NCI-H446 treated with DMSO at 0.1 percent for 48 hours (cell line): ENCODE data around the gene COMMD9.

Source experiments
- DNase-seq: peaks from one replicate; lab custom pipeline; 2025; lab: John Stamatoyannopoulos, UW

The COMMD9 gene

DNA sequence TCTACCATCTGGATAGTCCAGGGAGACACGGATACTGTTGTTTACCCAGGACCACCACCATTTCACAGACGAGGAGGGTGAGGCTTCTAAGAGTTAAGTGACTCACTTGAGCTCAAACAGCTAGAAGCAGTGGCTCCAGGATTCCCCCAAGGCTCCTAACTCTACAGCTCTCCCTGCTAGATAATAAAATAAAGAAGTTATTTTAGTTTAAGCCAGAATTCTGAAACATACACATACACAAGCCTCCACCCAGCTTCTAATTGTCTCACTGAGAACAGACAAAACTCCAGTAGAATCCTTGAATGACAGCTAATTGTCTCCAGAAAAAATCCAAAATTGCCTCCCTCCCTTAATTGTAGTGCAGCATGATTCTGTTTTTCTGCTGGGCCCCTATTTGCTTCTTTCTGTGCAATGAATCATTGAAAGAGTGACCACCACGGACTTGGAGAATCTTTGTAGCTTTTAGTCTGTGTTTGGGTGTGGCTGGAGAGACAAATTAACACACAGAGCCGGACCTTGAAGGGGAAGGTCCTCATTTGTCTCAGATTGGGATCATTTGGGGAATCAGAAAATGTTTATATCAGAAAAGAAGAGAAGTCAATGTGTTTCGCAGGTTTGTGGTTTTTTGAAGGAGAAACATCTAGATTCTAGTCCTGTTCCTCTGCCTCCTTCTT, 64.9 kb downstream of the COMMD9 start:
- no peak for DNase-seq

DNA sequence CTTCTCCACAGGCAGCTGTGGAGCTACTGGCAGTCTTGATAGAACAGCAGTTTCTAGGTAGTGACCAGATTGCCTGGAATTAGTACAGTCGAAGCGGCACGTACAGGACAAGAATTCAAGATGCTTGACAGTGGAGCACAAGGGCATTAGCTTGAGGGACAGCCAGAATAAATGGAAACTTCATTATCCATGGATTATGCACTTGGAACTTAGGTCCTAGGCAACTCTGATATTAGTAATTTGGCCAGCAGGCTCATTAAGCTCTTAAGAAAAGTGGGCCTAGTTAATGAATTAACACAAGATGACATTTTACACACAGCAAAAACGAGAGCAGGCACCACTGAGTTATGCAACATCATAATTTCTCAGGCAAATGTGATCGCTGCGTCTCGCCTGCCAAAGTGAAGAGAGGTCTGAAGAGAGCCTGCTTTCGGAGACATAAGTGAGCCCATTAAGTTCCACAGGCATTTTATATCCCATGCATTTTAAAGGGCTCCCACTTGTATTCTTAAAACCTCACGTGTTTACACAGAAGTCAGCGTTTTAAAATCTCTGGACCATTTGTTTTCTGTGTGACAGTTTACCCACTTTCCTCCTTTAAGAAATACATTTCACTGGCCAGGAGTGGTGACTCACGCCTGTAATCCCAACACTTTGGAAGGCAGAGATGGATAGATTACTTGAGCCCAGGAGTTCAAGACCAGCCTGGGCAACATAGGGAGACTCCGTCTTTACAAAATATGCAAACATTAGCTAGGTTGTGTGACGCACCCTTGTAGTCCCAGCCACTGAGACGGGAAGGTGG, 66.2 kb downstream of the COMMD9 start:
- peak; percentile 67 for DNase-seq
